A673 (cell line): ENCODE measurements around the gene DENND5B.

Source experiments
- CTCF ChIP-seq: fragments of 300-800, 200-600 bp; sonication (generic); conservative IDR thresholded peaks from 2 replicates; pipeline ENCODE4 v1.5.1; 2017; ENCODE audit warnings: low read depth, mild to moderate bottlenecking, antibody characterized with exemption, low read length, moderate library complexity, mixed read lengths
- EZH2 ChIP-seq: fragments of 200-600 bp; sonication (generic); IDR thresholded peaks from 2 replicates; pipeline ENCODE4 v1.6.1; 2017; ENCODE audit warnings: borderline replicate concordance, low read depth, mild to moderate bottlenecking, mixed read lengths, antibody characterized with exemption, low read length; ENCODE audit not compliant: poor library complexity, severe bottlenecking

GRCh38 chr12:31627456-31628054 is 36.6 kb upstream of the DENND5B start:
- no peak for TF ChIP-seq CTCF
- TF ChIP-seq EZH2: no peak
